NCI-H524 (cell line): ENCODE data around the gene CHST6.
"Not testable (repeated sequence)": the region's sequence is repeated elsewhere in the genome, so short reads cannot be mapped to it uniquely, and the experiment has no call there.

ENCODE experiments used
- DNase-seq, 2 experiments: peaks; one replicate each; lab custom pipeline; 2025; lab: John Stamatoyannopoulos, UW

Gene CHST6

GRCh38 chr16:75476817-75477216 is 18.4 kb downstream of the CHST6 start:
- no peak for DNase-seq

- DNase-seq = no peak
Measured at GRCh38 chr16:75475420-75475847, 19.8 kb downstream of the CHST6 start.

GRCh38 chr16:75472908-75473877 is 22.0 kb downstream of the CHST6 start:
- DNase-seq = no peak

GRCh38 chr16:75471723-75472633 is 23.3 kb downstream of the CHST6 start:
- peak; percentile 39 to 75 for DNase-seq

- DNase-seq = no peak
Measured at GRCh38 chr16:75466760-75467159, 28.5 kb downstream of the CHST6 start.

- DNase-seq = peak; percentile 98 to 99
Measured at GRCh38 chr16:75464122-75464918, 30.9 kb downstream of the CHST6 start, which contains the start of gene TMEM170A. TMEM170A (minus strand) TSS chr16:75464689; CDS start chr16:75464600, 89 bp downstream.

GRCh38 chr16:75463389-75464121 is 31.7 kb downstream of the CHST6 start:
- DNase-seq = peak; percentile 63 to 75

GRCh38 chr16:75462806-75463205 is 32.4 kb downstream of the CHST6 start:
- DNase-seq = no peak

GRCh38 chr16:75461575-75461974 is 33.7 kb downstream of the CHST6 start:
- no peak for DNase-seq

GRCh38 chr16:75460446-75460845 is 34.8 kb downstream of the CHST6 start:
- DNase-seq = no peak

- no peak for DNase-seq
Measured at GRCh38 chr16:75459691-75460090, 35.5 kb downstream of the CHST6 start.

GRCh38 chr16:75458439-75458838 is 36.8 kb downstream of the CHST6 start:
- no peak for DNase-seq

- no peak for DNase-seq
Measured at GRCh38 chr16:75458029-75458428, 37.2 kb downstream of the CHST6 start.

GRCh38 chr16:75457485-75458021 is 37.7 kb downstream of the CHST6 start:
- DNase-seq = no peak

- DNase-seq = no peak
Measured at GRCh38 chr16:75456971-75457370, 38.3 kb downstream of the CHST6 start.

- DNase-seq = not testable (repeated sequence)
Measured at GRCh38 chr16:75456486-75456885, 38.8 kb downstream of the CHST6 start.

- peak; percentile 36 to 38 for DNase-seq
Measured at GRCh38 chr16:75455677-75456076, 39.6 kb downstream of the CHST6 start.

- DNase-seq = no peak
Measured at GRCh38 chr16:75452464-75453190, 42.6 kb downstream of the CHST6 start.

GRCh38 chr16:75446416-75446815 is 48.8 kb downstream of the CHST6 start:
- no peak for DNase-seq

GRCh38 chr16:75445298-75445697 is 49.9 kb downstream of the CHST6 start:
- no peak for DNase-seq
